GM21825 (cell line): Measurements from ENCODE around the gene PDIA4.
"Not testable (repeated sequence)": the region's sequence is repeated elsewhere in the genome, so short reads cannot be mapped to it uniquely, and the experiment has no call there.

Source experiments
- ATAC-seq: cut with Tn5 transposase; IDR thresholded peaks from one replicate; pipeline ENCODE4 v1.9.1; 2021; ENCODE audit warnings: mild to moderate bottlenecking, moderate library complexity; ENCODE audit not compliant: unreplicated experiment

Gene PDIA4, protein sequence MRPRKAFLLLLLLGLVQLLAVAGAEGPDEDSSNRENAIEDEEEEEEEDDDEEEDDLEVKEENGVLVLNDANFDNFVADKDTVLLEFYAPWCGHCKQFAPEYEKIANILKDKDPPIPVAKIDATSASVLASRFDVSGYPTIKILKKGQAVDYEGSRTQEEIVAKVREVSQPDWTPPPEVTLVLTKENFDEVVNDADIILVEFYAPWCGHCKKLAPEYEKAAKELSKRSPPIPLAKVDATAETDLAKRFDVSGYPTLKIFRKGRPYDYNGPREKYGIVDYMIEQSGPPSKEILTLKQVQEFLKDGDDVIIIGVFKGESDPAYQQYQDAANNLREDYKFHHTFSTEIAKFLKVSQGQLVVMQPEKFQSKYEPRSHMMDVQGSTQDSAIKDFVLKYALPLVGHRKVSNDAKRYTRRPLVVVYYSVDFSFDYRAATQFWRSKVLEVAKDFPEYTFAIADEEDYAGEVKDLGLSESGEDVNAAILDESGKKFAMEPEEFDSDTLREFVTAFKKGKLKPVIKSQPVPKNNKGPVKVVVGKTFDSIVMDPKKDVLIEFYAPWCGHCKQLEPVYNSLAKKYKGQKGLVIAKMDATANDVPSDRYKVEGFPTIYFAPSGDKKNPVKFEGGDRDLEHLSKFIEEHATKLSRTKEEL

DNA sequence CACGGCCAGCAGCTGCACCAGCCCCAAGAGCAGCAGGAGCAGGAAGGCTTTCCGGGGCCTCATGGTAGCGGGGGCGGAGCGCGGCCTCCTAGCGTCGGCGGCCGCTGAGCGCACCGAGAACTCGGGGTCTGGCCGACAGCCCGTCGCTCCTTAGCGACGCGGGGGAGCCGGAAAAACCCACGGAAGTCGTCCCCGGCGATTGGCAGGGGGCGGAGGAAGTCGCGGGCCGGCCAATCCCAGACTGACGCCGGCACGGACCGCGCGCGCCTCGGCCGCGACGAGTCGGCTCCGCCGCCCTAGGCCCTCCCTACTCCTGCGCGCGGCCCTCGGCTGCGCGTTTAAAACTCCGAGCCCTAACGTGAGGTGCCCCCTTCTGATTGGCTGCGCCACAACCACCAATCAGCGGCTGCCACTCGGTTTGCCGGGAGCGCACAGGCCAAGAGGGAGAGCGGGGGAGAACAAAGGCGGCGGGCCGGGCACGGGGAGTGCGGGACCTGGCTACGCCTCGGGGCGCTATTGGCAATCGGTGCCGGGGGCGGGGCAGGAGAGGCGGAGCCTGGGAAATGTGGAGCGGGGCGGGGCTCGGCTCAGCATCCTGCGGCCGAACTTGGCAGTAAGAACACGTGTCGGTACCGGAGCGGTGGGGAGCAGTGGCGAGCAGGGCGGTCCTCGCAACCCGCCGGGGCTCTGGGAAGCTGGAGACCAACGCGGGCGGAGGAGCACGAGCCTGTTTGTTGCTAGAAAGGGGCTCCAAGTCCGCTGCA is at the start of gene PDIA4:
Gene PDIA4, minus strand, starts transcription at position 160 of the 764 bp plus-strand sequence. Its CDS starts 97 bp downstream, at position 63.
- ATAC-seq: peak; percentile 95

DNA sequence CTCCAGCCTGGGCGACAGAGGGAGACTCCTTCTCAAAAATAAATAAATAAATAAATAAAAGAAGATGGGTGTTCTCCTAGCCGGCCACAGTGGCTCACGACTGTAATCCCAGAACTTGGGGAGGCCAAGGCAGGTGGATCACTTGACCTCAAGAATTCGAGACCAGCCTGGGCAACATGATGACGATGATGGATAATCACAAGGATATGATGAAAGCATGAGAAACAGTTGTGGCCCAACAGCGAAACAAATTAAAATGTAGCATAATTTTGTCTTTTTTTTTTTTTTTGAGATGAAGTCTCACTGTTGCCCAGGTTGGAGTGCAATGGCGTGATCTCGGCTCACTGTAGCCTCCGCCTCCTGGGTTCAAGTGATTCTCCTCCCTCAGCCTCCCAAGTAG is 49.3 kb upstream of the PDIA4 start:
- no peak for ATAC-seq

DNA sequence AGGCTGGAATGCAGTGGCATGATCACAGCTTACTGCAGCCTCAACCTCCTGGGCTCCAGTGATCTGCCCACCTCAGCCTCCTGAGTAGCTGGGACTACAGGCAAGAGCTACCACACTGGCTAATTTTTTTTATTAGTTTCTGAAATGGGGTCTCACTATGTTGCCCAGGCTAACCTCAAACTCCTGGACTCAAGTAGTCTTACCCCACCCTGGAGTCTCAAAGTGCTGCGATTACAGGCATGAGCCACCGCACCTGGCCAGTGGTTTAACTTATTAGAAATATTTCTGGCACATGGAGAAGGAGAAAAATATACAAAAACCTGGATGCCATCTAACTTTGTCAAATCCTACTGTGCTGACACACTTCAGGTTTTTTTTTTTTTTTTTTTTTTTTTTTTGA is 47.0 kb upstream of the PDIA4 start:
- ATAC-seq: no peak

DNA sequence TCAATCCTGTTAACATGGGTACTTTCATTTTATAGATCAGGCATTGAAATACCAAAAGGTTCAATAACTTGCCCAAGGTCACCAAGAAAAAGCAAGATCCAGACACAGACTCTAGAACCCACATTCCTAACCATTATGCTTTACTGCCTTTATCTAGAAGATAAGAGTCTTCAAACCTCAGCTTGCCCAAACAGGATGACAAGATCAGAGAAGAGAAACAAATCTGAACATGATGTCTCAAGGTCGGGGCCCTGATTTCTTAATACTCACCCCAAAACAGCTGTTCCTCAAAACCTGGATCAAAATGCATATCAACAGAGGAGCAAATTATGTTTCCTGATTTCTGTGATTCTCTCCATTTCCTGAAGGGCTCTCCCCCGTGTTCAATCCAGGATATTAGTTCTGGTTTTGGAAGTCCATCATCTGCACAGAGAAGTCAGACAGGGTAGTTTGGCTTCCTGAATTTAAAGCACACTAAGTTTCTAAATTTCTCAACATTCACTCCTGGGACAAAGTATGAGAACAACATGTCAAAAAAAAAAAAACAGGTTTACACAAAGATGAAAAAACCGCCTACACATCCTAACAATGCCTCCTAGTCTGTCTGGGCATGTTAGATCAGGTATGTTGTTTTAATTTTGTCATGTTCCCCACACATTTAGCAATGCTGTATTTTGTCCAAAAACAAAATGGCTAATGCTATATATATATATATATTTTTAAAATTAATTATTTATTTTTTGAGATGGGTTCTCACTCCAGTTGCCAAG is 46.0 kb upstream of the PDIA4 start:
- no peak for ATAC-seq

DNA sequence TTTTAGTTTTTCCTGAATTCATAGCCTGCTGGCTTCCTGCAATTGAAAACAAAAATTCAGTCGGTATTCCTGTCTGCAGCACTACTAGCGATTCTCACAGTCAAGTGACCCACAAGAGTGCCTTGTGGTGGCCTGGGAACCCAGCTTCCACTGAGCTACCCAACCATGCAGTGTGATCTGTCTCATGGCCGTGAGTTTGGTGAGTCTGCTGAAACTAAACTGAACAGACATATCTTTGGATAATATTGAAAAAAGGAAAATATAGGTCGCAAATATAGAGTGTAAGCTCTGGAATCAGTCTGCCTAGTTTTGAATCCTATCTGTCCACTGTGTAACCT is 44.1 kb upstream of the PDIA4 start:
- ATAC-seq: no peak

DNA sequence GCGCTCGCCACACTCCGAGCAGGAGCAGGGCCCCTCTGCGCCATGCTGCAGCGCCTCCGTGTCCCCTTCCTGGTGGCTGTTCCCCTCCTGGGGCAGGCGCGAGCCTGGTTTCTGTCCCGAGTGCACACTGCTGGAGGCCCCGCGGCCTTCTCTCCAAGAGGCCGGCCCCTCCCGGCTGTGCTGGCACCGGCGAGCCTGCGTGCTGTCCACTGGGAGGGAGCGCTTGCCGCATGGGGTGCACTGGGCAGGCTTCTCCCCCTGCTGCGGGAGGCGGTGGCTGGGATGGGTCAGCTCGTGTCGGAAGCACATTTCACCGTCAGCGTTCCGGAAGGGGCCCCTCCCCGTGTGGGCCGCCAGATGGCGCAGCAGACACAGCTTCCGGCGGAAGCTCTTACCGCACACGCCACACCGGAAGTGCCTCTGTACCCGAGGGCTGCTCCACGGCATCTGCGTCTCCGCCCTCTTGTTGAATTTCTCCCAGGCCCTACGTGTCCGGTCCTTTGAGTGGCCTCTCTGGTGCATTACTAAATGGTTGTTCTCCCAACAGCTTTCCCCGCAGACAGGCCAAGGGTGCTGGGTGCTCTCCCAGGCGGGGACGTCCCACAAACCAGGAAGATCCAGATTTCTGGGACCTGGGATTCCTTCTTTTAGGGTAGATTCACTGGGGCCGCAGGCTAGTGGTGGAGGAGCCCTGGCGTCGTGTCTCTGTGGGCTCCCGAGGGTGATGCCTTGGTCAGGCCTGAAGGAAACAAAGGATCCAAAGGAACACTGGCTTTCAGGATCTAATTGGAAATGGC is 43.5 kb upstream of the PDIA4 start:
- ATAC-seq: no peak

DNA sequence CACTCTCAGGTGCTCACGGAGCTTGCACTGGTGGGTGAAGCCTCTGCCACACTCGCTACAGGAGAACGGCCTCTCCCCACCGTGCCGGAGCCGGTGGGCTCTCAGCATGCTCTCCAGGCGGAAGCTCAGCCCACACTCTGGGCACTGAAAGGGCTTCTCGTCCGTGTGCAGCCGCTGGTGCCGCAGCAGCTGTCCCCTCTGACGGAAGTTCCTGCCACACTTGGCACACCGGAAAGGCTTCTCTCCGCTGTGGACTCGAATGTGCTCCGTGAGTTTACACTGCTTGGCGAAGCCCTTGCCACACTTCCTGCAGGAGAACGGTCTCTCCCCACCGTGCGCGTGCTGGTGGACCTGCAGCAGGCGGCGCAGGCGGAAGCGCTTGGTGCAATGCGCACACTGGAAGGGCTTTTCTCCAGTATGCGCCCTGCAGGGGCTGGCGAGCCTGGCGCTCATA is 42.9 kb upstream of the PDIA4 start:
- ATAC-seq: no peak

DNA sequence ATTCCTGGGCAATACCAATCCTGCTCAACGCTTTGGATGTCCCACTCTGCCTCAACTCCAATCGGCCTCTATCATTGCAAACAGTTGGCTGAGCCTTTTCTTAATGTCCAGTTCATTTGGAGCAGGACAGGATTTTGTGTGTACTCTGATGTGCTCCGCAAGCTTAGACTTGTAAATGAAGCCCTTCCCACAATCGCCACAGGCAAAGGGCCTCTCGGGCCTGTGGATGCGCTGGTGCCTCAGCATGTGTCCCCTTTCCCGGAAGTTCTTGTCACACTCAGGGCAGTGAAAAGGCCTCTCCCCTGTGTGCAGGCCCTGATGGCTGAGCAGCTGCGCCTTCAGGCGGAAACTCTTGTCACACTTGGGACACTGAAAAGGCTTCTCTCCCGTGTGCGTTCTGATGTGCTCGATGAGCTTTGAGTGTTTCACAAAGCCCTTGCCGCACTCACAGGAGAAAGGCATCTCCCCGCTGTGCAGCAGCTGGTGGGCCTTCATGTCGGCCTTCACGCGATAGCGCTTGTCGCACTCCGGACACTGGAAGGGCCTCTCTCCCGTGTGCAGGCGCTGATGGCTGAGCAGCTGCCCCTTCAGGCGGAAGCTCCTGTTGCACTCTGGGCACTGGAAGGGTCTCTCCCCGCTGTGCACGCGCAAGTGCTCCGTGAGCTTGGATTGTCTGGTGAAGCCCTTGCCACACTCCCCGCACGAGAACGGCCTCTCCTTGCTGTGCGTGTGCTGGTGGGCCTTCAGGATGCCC is 42.2 kb upstream of the PDIA4 start:
- no peak for ATAC-seq

DNA sequence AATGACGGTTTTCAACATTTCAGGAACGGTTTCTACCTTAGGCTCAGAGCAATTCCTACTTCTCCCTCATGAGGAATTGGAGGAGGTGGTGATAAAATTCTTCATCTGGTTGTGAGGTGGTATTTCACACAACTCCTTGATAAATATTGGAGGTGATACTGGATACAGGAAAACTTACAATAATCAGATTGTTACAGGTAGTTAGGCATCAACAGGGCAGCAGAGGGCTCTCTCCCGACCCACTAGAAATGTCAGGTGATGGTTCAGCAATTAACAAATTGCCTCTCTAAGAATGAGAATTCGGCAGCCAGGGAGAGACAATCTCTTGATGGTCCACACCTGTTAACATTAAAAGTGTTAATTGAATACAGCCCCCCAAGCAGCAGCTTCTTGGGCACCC is 39.6 kb upstream of the PDIA4 start:
- ATAC-seq: no peak

DNA sequence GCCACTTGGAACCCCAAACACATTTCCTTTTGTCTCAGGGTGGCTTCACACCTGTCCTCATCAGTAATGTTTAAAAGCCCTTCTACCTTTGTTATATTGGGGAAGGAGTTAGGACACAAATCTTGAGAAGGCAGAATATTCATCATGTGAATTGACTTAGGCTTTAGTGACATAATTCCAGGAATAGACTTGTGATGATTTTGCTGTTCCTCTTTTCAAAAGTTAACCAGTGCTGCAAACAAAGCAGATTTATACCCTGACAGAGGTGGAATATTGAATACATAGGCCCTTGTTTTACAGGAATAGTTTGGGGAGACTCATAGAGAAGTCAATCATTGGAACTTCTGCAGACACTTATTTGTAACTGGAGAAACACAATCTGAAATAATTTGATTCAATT is 35.2 kb upstream of the PDIA4 start:
- no peak for ATAC-seq

DNA sequence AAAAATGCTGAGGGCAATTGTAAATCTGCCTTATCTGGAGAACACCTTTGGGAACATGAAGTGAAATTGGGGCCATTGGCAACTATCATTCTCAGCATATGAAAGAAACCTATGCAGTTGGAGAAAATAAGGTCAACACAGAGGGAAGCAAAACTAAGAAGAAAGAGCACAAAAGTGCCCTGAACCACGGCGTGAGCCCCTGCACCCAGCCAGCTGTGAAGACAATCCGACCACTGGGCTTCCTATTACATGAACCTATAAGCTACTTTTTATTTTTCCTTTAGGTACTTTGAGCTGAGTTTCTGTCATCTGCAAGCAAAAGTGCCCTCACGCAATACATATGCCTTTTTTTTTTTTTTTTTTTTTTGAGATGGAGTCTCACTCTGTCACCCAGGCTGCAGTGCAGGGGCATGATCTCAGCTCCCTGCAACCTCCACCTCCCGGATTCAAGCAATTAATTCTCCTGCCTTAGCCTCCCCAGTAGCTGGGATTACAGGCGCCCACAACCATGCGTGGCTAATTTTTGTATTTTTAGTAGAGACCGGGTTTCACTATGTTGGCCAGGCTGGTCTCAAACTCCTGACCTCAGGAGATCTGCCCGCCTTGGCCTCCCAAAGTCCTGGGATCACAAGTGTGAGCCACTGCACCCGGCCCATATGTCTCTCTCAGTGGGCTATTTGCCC is 34.1 kb upstream of the PDIA4 start:
- not testable (repeated sequence) for ATAC-seq

DNA sequence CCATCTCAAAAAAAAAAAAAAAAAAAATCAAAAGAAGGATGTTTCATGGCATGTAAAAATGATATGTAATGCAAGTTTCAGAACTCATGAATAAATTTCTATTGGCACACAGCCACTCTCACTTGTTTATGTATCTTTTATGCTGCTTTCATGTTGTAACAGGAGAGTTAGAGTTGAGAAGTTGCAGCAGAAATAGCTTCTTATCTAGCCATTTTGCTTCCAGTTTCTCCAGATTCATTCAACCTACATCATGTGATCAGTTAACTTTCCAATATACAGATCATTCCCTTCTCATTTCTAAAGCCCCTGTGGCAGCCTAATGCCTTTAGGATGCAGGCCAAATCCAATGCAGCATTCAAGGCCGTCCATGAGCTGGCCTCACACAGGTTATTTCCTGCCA is 31.9 kb upstream of the PDIA4 start:
- no peak for ATAC-seq

DNA sequence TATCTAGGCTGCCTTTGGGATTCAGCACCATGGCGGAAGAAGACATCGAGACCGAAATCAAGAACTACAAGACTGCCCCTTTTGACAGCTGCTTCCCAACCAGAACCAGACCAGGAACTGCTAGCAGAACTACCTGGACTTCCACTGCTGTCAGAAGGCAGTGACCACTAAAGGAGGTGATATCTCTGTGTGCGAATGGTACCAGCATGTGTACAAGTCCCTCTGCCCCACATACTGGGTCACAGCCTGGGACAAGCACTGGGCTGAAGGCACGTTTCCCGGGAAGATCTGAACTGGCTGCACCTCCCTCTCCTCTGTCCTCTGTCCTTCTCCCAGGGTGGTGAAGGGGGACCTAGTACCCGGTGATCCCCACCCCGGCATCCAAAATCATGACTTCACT is 25.6 kb upstream of the PDIA4 start:
- ATAC-seq: no peak

DNA sequence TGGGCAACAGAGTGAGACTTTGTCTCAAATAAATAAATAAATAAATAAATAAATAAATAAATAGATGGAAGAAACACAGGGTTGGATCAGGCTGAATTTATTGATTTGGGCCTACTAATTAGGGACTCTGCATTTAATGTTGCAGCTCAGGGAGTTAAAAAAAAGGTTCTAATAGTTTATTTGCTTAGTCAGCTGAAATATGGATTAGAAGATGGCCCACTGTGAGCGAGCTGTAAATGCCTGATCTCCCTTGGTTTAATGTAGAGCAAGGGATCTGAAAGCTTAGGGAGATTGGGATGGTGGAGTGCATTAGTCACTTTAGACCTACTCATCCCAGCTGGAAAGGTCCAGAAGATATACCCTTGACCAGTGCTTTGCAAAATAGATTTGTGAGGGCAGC is 25.1 kb upstream of the PDIA4 start:
- ATAC-seq: no peak

DNA sequence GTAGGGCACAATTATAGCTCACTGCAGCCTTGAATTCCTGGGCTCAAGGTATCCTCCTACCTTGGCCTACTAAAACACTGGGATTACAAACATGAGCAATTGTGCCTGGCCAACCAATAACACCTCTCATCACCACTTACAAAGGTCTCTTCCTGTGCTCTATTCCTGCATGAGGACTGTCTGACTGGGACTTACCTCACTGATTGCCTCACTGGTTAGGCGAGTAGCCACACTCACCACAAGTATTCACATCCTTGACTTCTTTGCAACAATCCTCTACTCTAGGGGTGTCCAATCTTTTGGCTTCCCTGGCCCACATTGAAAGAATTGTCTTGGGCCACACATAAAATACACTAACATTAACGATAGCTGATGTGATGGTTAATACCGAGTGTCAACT is 22.6 kb upstream of the PDIA4 start:
- ATAC-seq: no peak

DNA sequence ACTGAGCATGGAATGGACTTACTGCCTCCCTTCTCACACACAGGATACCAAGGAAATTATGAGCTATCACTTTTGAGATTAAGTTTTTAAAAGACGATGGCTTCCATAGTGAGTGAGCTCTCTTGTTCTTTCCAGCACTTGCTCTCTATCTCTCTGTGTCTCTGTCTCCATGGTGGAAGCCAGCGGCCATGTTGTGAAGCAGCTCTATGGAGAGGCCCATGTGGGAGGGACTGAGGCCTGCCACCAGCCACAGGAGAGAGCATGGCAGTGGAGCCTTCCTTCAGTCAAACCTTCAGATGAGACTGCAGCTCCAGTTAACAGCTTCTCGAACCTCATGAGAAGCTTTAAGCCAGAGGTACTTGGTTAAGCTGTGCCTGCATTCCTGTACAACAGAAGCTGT is 20.5 kb upstream of the PDIA4 start:
- no peak for ATAC-seq

DNA sequence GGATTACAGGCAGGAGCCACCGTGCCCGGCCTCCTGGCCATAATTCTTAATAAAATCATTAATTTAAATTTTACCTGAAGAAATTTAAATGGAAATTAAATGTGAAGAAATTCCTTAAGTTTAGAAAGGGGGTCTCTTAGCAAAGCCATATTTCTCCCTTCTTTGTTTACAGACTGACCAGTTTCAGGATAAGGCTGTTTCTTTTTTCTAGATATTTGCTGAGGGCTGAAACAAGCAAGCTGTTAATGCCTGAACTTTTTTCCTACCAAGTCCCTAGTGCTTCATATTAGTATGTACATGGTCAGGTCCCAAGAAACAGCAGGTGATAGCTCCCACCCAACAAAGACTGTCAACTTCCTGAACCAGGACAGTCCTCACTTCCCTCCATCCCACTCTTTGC is 18.1 kb upstream of the PDIA4 start:
- no peak for ATAC-seq

DNA sequence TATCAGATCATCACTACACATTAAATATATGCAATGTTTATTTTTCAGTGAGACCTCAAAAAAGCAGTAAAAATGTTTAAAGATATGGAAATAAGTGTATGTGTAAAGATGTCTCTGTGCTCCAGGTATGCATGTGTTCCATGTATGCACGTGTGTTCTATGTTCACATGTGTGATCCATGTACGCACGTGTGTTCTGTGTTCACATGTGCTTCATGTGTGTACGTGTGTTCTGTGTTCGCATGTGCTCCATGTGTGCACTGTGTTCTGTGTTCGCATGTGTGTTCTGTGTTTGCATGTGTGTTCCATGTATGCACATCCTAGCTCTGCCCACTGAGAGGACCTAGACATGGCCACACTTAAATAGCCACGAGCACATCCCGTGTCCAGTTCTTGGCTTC is 15.6 kb upstream of the PDIA4 start:
- no peak for ATAC-seq

DNA sequence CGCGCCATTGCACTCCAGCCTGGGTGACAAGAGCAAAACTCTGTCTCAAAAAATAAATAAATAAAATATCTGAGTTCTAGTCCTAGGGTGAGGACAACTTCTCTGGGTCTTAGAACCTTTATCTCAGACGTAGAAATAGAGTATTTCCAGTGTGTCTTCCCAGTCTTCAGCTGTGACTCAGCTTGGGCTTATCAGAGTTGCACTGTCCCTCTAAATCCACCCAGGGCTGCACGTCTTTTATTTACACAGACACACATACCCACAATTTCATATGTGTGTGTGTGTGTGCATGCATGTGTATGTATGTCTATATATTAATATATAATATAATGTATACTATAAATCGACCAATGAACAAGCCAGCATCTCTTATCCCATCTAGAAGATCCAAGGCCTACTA is 13.0 kb upstream of the PDIA4 start:
- ATAC-seq: no peak
